OCI-LY3 (cell line): ENCODE data around the gene PRR23B.

ENCODE experiments used
- H2AFZ ChIP-seq: fragments of 200-600, 300-600 bp; shearing (Covaris generic); 2 replicates; pipeline ENCODE4 v1.6.0; 2014; ENCODE audit warnings: antibody characterized with exemption, low read depth, low read length
- H3K27ac ChIP-seq: fragments of 200-600, 300-600 bp; sonication (generic); 2 replicates; pipeline ENCODE4 v1.5.1; 2014; ENCODE audit warnings: mild to moderate bottlenecking, low read length, moderate library complexity, mixed read lengths
- H3K27me3 ChIP-seq: fragments of 200-600, 300-600 bp; sonication (generic); 2 replicates; pipeline ENCODE4 v1.6.1; 2014; ENCODE audit warnings: low read depth, low read length, mixed read lengths
- H3K36me3 ChIP-seq: fragments of 200-600, 300-600 bp; sonication (generic); replicated peaks from 2 replicates; pipeline ENCODE3; 2014; ENCODE audit warnings: low read depth, low read length, mixed read lengths
- H3K4me1 ChIP-seq: fragments of 300-600, 200-600 bp; sonication (generic); 2 replicates; pipeline ENCODE4 v1.6.1; 2014; ENCODE audit warnings: low read length, mixed read lengths
- H3K4me2 ChIP-seq: fragments of 200-600, 300-600 bp; sonication (generic); 2 replicates; pipeline ENCODE4 v1.6.1; 2014; ENCODE audit warnings: low read length, mixed read lengths
- H3K4me3 ChIP-seq: fragments of 300-600, 200-600 bp; sonication (generic); 2 replicates; pipeline ENCODE4 v1.5.1; 2014; ENCODE audit warnings: antibody characterized with exemption, mild to moderate bottlenecking, low read length, moderate library complexity
- H3K79me2 ChIP-seq: fragments of 300-600, 200-600 bp; shearing (Covaris generic); 2 replicates; pipeline ENCODE4 v1.6.1; 2014; ENCODE audit warnings: mild to moderate bottlenecking, low read length, mixed read lengths
- H3K9ac ChIP-seq: fragments of 300-600, 200-600 bp; shearing (Covaris generic); 2 replicates; pipeline ENCODE4 v1.6.0; 2014; ENCODE audit warnings: mild to moderate bottlenecking, low read length, moderate library complexity
- H3K9me3 ChIP-seq: fragments of 200-600, 300-600 bp; shearing (Covaris generic); 2 replicates; pipeline ENCODE4 v1.6.1; 2014; ENCODE audit warnings: low read length, mixed read lengths; ENCODE audit not compliant: insufficient read depth
- H4K20me1 ChIP-seq: fragments of 200-600, 300-600 bp; sonication (generic); 2 replicates; pipeline ENCODE4 v1.6.1; 2016; ENCODE audit warnings: low read length, mixed read lengths; ENCODE audit not compliant: insufficient read depth
- CTCF ChIP-seq: fragments of 200-600, 300-600 bp; sonication (generic); IDR thresholded peaks from 2 replicates; pipeline ENCODE4 v1.5.1; 2014; ENCODE audit warnings: antibody characterized with exemption, low read length, low read depth
- EZH2phosphoT487 ChIP-seq: fragments of 200-600 bp; shearing (Covaris generic); IDR thresholded peaks from 2 replicates; pipeline ENCODE4 v1.6.1; 2018; ENCODE audit warnings: antibody characterized with exemption, mixed run types, low read depth

Gene PRR23B

GRCh38 chr3:139005356-139005993 is 15.3 kb downstream of the PRR23B start:
- no peaks in the 10 kb centered on the region for H3K9me3 ChIP-seq
- H3K9ac ChIP-seq, result no peak overlapping the region
- no peaks in the 10 kb centered on the region for H4K20me1 ChIP-seq
- H3K4me3 ChIP-seq, result no peak overlapping the region
- TF ChIP-seq EZH2phosphoT487, result no peak
- TF ChIP-seq CTCF, result no peak
- no peaks in the 10 kb centered on the region for H3K27me3 ChIP-seq
- H2AFZ ChIP-seq, result no peak overlapping the region
- no peak overlapping the region for H3K27ac ChIP-seq
- H3K4me1 ChIP-seq, result no peaks in the 10 kb centered on the region
- no peak overlapping the region for H3K4me2 ChIP-seq
- H3K79me2 ChIP-seq, result no peaks in the 10 kb centered on the region
- H3K36me3 ChIP-seq, result no peaks in the 10 kb centered on the region

GRCh38 chr3:138995706-138996105 is 25.0 kb downstream of the PRR23B start:
- no peak for TF ChIP-seq CTCF
- no peak for TF ChIP-seq EZH2phosphoT487
- no peak overlapping the region for H3K4me2 ChIP-seq
- no peak overlapping the region for H3K9ac ChIP-seq
- H4K20me1 ChIP-seq, result no peaks in the 10 kb centered on the region
- H3K27ac ChIP-seq, result no peak overlapping the region
- no peaks in the 10 kb centered on the region for H3K36me3 ChIP-seq
- no peaks in the 10 kb centered on the region for H3K9me3 ChIP-seq
- no peak overlapping the region for H3K4me3 ChIP-seq
- H2AFZ ChIP-seq, result no peak overlapping the region
- H3K27me3 ChIP-seq, result peaks cover 32% of the 10 kb centered on the region
- no peaks in the 10 kb centered on the region for H3K4me1 ChIP-seq
- no peaks in the 10 kb centered on the region for H3K79me2 ChIP-seq

GRCh38 chr3:138987181-138987580 is 33.5 kb downstream of the PRR23B start:
- Histone ChIP-seq H2AFZ (no peak overlapping the region), H3K9ac (no peak overlapping the region), H3K36me3 (no peaks in the 10 kb centered on the region), H3K4me2 (no peak overlapping the region), H3K9me3 (no peaks in the 10 kb centered on the region), H3K4me3 (no peak overlapping the region), H3K27me3 (0 out of 2 replicates have a peak, but pooled peaks cover under 1% of the 10 kb centered on the region), H3K27ac (no peak overlapping the region), H3K79me2 (no peaks in the 10 kb centered on the region), H3K4me1 (no peaks in the 10 kb centered on the region), H4K20me1 (no peaks in the 10 kb centered on the region)
- TF ChIP-seq EZH2phosphoT487, result no peak
- TF ChIP-seq CTCF, result no peak

GRCh38 chr3:138985932-138986331 is 34.8 kb downstream of the PRR23B start:
- Histone ChIP-seq H3K9me3 (no peaks in the 10 kb centered on the region), H3K9ac (no peak overlapping the region), H3K4me2 (no peak overlapping the region), H3K27me3 (peaks cover 3% of the 10 kb centered on the region; the same call in 1 of the 2 replicates), H3K4me1 (no peaks in the 10 kb centered on the region), H3K27ac (no peak overlapping the region), H2AFZ (no peak overlapping the region), H3K4me3 (no peak overlapping the region), H3K36me3 (no peaks in the 10 kb centered on the region), H3K79me2 (no peaks in the 10 kb centered on the region), H4K20me1 (no peaks in the 10 kb centered on the region)
- TF ChIP-seq EZH2phosphoT487, result no peak
- TF ChIP-seq CTCF, result no peak
